Small intestine (tissue), 7 donors: ENCODE data around the gene WEE1. TPM values are rescaled to one million over a fixed set of nuclear protein-coding genes. Genes with fewer than 3 reads are reported as not detected.

Experiments used
- DNase-seq, 2 donors: peaks; one replicate each; pipeline versions ENCODE4 v3.0.0 to v3.0.0-alpha.2; 2013
- FAIRE-seq: peaks from 2 replicates; lab custom pipeline; 2012; peaks lifted over from hg19 to GRCh38; lab: Jason Lieb, UNC
- H3K27ac ChIP-seq, 3 donors: one replicate each; pipeline ENCODE4 v1.5.1; 2013; ENCODE audit warnings: low read length in 2 of 3, mild to moderate bottlenecking in 2 of 3, control low read depth in 1 of 3, inconsistent platforms in 1 of 3, low read depth in 1 of 3, moderate library complexity in 1 of 3
- H3K27me3 ChIP-seq, 3 donors: one replicate each; pipeline ENCODE4 v1.6.1; 2013; ENCODE audit warnings: low read length in 3 of 3, inconsistent platforms in 1 of 3; ENCODE audit not compliant: control insufficient read depth in 3 of 3, insufficient read depth in 3 of 3
- H3K36me3 ChIP-seq, 3 donors: one replicate each; pipeline ENCODE4 v1.6.1; 2013; ENCODE audit warnings: low read length in 3 of 3, inconsistent platforms in 1 of 3, low read depth in 1 of 3, mild to moderate bottlenecking in 1 of 3, moderate library complexity in 1 of 3; ENCODE audit not compliant: control insufficient read depth in 3 of 3, insufficient read depth in 2 of 3
- H3K4me1 ChIP-seq, 3 donors: one replicate each; pipeline ENCODE4 v1.6.1; 2013; ENCODE audit warnings: low read length in 2 of 3, inconsistent platforms in 1 of 3, low read depth in 1 of 3, mild to moderate bottlenecking in 1 of 3, moderate library complexity in 1 of 3; ENCODE audit not compliant: control insufficient read depth in 3 of 3, insufficient read depth in 2 of 3
- H3K4me3 ChIP-seq, 3 donors: one replicate each; pipeline ENCODE4 v1.5.1; 2013; ENCODE audit warnings: low read length in 3 of 3, control low read depth in 1 of 3, inconsistent platforms in 1 of 3, low read depth in 1 of 3, mild to moderate bottlenecking in 1 of 3, moderate library complexity in 1 of 3
- H3K9me3 ChIP-seq, 2 donors: one replicate each; pipeline ENCODE4 v1.6.1; 2013; ENCODE audit warnings: low read depth in 1 of 2, low read length in 1 of 2; ENCODE audit not compliant: control insufficient read depth in 2 of 2, insufficient read depth in 1 of 2
- WGBS, 3 donors: extraction: QIAGEN DNeasy Blood & Tissue Kit; methylation state at CpG; one replicate each; pipeline ENCODE4 v1.1.7; 2013; 5-methylcytosine and 5-hydroxymethylcytosine counted together
- polyA plus RNA-seq, 4 donors: library from polyadenylated mRNA; stranded (reverse) in 3 of 4; unstranded in 1 of 4; fragments of 200-250 nt in 3 of 4; fragments of 120-200 nt in 1 of 4; gene quantifications; one replicate each; pipeline versions ENCODE4 v1.2.1 to v1.2.3, GENCODE V29; 2013
- donor health status: healthy with polysubstance abuse.
- donor health status: control.
- donor health status: control.
- donor health status: Bipolar disorder and iron deficiency.
- donor health status: healthy.

Gene WEE1
- polyA plus RNA-seq, 4 donors: 4.6 to 71.3 (median 8.0) TPM

DNA sequence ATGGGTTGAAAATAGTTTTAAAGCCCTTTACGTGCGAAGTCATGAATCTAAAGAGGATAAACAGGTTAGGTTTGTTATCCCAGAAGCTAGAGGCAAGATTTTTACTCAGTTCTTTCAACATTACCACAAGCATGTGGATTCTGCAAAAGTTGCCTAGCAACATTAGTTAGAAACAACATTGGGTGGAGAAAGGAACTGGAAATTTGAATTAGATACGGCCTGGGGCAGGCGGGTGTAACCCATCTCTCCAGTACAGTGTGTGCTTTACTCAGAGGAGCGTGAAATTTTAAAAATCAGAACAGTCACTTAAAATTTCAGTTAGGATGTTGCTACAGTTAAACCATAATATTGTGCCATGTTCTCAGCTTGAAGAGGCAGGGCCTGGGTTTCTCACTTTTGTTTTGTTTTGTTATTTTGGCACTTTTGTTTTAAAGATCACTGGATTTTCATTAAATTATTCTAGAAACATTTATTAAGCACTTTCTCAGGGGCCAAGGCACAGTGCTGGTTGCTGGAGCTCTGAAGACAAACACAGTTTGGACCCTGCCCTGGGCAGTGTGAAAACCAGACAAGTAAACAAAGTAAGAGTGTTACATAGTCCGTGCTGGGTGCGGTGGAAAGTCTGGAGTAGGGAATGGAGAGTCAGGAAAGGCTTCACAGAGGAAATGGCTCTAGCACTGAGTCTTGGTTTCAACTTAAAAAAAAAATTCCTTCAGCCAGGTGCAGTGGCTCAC lies 4.4 kb upstream of the WEE1 start:
- FAIRE-seq (no peak), DNase-seq (peak; percentile 95 to 98)
- Histone ChIP-seq H3K27ac (peak overlapping the region; percentile 88 to 95 (median 89)), H3K9me3 (no peaks in the 10 kb centered on the region), H3K36me3 (no peaks in the 10 kb centered on the region), H3K4me3 (no peak overlapping the region), H3K4me1 (peaks cover 5 to 70% (median 7%) of the 10 kb centered on the region in 3 donors), H3K27me3 (no peaks in the 10 kb centered on the region)
- 10 to 21% (median 13%) methylated on average over 7 of the region's 7 CpGs for WGBS, 3 donors

DNA sequence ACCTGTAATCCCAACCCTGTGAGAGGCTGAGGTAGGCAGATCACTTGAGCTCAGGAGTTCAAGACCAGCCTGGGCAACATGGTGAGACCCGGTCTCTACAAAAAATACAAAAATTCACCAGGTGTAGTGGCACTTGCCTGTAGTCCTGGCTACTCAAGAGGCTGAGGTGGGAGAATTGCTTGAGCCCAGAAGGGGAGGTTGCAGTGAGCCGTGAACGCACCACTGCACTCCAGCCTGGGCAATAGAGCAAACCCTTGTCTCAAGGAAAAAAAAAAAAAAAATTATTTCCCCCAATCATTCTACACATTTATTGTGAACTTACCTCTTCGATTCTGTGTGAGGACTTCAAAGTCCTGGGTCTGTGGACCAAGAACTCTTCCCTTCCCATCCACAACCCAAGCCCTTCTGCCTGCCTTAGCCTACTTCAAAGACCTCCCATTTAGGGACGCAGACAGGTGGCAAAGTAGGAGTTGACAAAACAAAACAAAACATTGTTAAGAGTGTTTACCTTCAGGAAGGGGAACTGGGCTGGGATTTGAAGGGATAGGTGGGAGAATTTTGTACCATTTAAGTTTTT lies 3.8 kb upstream of the WEE1 start:
- no peaks in the 10 kb centered on the region for H3K27me3 ChIP-seq
- no peak overlapping the region for H3K4me3 ChIP-seq
- H3K9me3 ChIP-seq: no peaks in the 10 kb centered on the region
- DNase-seq (peak in 1 of 2 donors; percentile 48), FAIRE-seq (no peak)
- H3K27ac ChIP-seq: peak overlapping the region; percentile 88 to 95 (median 89)
- 36 to 71% (median 46%) methylated on average over 5 of the region's 5 CpGs for WGBS, 3 donors
- peaks cover 5 to 70% (median 7%) of the 10 kb centered on the region in 3 donors for H3K4me1 ChIP-seq
- H3K36me3 ChIP-seq: no peaks in the 10 kb centered on the region

DNA sequence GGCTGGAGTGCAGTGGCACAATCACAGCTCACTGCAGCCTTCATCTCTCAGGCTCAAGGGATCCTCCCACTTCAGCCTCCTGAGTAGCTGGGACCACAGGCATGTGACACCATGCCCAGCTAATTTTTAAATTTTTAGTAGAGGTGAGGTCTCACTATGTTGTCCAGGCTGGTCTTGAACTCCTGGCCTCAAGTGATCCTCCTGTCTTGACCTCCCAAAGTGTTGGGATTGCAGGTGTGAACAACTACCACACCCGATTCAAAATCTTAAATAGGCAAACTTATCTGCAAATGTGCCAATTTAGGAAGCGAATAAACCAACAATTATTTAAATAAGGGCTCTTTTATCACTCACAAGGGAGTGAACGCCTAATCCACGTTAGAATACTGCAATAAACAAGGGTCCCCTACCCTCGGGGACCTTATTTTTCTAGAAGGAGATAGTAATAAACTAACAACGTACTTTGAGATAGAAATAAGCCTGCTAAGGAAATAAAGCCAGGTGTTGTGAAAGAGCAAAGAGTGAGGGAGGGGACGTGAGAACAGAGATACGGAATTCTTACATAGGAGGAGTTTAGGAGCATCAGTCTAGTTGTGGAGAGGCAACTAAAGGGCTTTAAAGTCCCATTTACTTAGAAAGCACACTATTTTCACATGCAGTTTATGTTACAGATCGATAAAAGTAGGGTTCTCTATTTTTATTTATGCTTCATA lies 3.0 kb upstream of the WEE1 start:
- peak; percentile 19 to 83 for DNase-seq

DNA sequence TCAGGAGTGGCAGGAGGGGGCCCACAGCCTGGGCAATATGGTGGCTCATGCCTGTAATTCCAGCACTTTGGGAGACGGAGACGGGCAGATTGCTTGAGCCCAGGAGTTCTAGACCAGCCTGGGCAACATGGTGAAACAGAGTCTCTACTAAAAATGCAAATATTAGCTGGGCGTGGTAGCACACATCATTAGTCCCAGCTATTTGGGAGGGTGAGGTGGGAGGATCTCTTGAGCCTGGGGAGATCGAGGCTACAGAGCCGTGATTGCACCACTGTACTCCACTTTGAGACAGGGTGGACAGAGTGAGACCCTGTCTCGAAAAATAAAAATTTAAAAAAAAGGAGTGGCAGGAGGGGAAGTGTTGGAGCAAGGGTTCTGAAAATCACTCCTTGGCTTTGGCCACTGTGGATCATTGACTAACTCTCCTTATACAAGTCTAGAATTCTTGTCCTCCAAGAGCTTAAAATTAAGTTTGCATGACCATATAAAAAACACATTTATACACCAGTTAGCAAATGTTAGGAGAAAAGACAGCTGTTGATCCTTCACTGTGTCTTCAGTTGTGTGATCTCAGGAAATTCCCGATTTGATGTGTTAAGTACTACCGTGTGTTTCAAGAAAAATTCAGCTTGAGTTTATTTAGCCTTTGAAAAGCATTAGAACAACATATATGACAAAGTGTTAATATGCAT lies 2.3 kb upstream of the WEE1 start:
- Histone ChIP-seq H3K27ac (peak overlapping the region in 1 of 3 donors; percentile 95), H3K27me3 (no peaks in the 10 kb centered on the region), H3K4me1 (peaks cover 5 to 56% (median 7%) of the 10 kb centered on the region in 3 donors), H3K9me3 (no peaks in the 10 kb centered on the region), H3K4me3 (no peak overlapping the region), H3K36me3 (no peaks in the 10 kb centered on the region)
- FAIRE-seq (no peak), DNase-seq (no peak)
- 55 to 75% (median 69%) methylated on average over 8 of the region's 8 CpGs for WGBS, 3 donors

More for the DNA sequence above, 3.0 kb upstream of the WEE1 start:
- H3K27ac ChIP-seq: peak overlapping the region in 1 of 3 donors; percentile 95
- no peak for FAIRE-seq
- H3K9me3 ChIP-seq: no peaks in the 10 kb centered on the region
- H3K27me3 ChIP-seq: no peaks in the 10 kb centered on the region
- peaks cover 5 to 63% (median 7%) of the 10 kb centered on the region in 3 donors for H3K4me1 ChIP-seq
- WGBS, 3 donors: 22 to 63% (median 37%) methylated on average over 9 of the region's 9 CpGs
- no peaks in the 10 kb centered on the region for H3K36me3 ChIP-seq
- no peak overlapping the region for H3K4me3 ChIP-seq

DNA sequence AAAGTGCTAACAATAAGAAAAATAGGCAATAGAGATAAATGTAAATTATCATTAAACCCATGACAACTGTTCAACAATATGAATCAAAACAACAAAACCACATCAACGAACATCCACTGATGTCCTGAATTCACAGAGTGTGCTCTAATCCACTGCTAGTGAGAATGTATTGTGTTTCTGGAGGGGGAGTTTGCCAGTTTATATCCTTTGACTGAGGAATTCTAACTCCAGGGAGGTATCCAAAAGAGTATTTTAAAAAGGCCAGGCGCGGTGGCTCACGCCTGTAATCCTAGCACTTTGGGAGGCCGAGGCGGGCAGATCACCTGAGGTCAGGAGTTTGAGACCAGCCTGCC lies 1.7 kb upstream of the WEE1 start:
- FAIRE-seq (no peak), DNase-seq (no peak)
- WGBS, 3 donors: 89 to 90% (median 90%) methylated on average over 6 of the region's 6 CpGs
- no peak overlapping the region for H3K4me3 ChIP-seq
- H3K36me3 ChIP-seq: no peaks in the 10 kb centered on the region
- peak overlapping the region in 2 of 3 donors; percentile 98 for H3K27ac ChIP-seq
- peaks cover 3 to 51% (median 7%) of the 10 kb centered on the region in 3 donors for H3K4me1 ChIP-seq
- H3K9me3 ChIP-seq: no peaks in the 10 kb centered on the region
- no peaks in the 10 kb centered on the region for H3K27me3 ChIP-seq

DNA sequence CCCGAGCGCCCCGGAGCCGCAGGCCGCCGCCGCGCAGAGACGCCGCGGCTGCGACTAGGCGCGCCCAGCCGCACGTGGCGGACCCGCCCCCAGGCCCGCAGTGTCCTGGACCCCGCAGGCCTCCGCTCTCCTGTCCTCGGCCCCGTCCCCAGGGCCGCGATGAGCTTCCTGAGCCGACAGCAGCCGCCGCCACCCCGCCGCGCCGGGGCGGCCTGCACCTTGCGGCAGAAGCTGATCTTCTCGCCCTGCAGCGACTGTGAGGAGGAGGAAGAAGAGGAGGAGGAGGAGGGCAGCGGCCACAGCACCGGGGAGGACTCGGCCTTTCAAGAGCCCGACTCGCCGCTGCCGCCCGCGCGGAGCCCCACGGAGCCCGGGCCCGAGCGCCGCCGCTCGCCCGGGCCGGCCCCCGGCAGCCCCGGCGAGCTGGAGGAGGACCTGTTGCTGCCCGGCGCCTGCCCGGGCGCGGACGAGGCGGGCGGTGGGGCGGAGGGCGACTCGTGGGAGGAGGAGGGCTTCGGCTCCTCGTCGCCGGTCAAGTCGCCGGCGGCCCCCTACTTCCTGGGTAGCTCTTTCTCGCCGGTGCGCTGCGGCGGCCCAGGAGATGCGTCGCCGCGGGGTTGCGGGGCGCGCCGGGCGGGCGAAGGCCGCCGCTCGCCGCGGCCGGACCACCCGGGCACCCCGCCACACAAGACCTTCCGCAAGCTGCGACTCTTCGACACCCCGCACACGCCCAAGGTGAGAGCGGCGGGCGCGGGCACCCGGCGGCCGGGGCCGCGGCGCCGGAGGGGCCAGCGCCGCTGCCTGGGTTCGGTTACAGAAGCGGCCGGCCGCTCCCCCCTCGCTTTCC lies 528 bp downstream of the WEE1 start:
- 0% methylated on average over 58 to 122 of the region's 122 CpGs for WGBS, 3 donors
- H3K36me3 ChIP-seq: peaks cover 0 to 2% (median 0%) of the 10 kb centered on the region in 3 donors
- H3K4me3 ChIP-seq: peak overlapping the region; percentile 60 to 87 (median 64)
- H3K9me3 ChIP-seq: no peaks in the 10 kb centered on the region
- FAIRE-seq (no peak), DNase-seq (peak in 1 of 2 donors; percentile 59)
- H3K27me3 ChIP-seq: no peaks in the 10 kb centered on the region
- H3K27ac ChIP-seq: peak overlapping the region; percentile 92 to 98 (median 94)
- H3K4me1 ChIP-seq: peaks cover 2 to 35% (median 7%) of the 10 kb centered on the region in 3 donors

DNA sequence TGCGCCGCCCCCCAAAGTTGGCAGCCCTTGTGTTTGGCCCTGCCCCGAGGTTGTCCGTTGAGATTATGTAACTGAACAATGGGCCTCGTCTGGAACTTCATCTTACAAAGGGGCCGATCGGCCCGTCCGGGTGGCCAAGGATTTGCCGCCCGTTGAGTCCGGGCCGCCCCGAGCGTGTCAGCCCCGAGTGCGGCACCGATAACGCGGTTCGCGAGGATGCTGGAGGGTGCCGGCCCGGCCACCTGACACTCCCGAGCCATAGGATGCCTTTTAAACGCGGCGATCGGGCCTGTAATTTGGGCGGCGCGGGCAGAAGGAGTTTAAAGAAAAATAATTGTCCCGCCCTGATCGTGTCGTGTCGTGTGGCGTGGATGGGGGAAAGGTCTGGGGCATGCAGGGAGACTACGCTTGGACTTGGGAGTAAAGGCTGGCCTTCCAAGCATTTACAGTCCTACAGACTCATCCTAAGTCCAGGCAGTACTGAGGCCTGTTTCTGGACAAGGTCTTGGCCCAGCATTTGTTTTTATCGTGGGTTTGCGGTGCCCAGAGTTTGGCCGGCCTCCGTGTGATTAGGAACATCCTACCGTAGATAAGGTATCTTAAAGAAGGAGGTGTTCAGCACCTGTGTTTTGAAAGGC lies 1.3 kb downstream of the WEE1 start:
- peaks cover 2 to 34% (median 3%) of the 10 kb centered on the region in 3 donors for H3K4me1 ChIP-seq
- no peak for FAIRE-seq
- no peaks in the 10 kb centered on the region for H3K9me3 ChIP-seq
- DNase-seq: peak in 1 of 2 donors; percentile 51
- H3K27me3 ChIP-seq: no peaks in the 10 kb centered on the region
- peak overlapping the region; percentile 60 to 87 (median 64) for H3K4me3 ChIP-seq
- H3K27ac ChIP-seq: peak overlapping the region; percentile 92 to 98 (median 94)
- peaks cover 0 to 3% (median 0%) of the 10 kb centered on the region in 3 donors for H3K36me3 ChIP-seq
- 0 to 1% (median 0%) methylated on average over 39 to 43 of the region's 43 CpGs for WGBS, 3 donors
